Measurements from ENCODE around the gene PSMC4.

- TF ChIP-seq, protein P1, sequence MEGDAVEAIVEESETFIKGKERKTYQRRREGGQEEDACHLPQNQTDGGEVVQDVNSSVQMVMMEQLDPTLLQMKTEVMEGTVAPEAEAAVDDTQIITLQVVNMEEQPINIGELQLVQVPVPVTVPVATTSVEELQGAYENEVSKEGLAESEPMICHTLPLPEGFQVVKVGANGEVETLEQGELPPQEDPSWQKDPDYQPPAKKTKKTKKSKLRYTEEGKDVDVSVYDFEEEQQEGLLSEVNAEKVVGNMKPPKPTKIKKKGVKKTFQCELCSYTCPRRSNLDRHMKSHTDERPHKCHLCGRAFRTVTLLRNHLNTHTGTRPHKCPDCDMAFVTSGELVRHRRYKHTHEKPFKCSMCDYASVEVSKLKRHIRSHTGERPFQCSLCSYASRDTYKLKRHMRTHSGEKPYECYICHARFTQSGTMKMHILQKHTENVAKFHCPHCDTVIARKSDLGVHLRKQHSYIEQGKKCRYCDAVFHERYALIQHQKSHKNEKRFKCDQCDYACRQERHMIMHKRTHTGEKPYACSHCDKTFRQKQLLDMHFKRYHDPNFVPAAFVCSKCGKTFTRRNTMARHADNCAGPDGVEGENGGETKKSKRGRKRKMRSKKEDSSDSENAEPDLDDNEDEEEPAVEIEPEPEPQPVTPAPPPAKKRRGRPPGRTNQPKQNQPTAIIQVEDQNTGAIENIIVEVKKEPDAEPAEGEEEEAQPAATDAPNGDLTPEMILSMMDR (IDR thresholded peaks at IDR 0.05) = no peak
- no peak for TF ChIP-seq POLR2A (IDR thresholded peaks at IDR 0.05)
Observed at GRCh38 chr19:39936622-39937021, 34.3 kb upstream of the PSMC4 start.
